KMS-11 (cell line): ENCODE measurements around the gene SMC6.

Experiments
- H2AFZ ChIP-seq: fragments of 200-600 bp; sonication (generic); 2 replicates; pipeline ENCODE4 v1.6.1; 2016; ENCODE audit warnings: antibody characterized with exemption, mixed run types, low read depth
- H3K27ac ChIP-seq: fragments of 200-600 bp; sonication (generic); 2 replicates; pipeline ENCODE4 v1.6.1; 2016; ENCODE audit warnings: mild to moderate bottlenecking, mixed run types
- H3K27me3 ChIP-seq: fragments of 200-600 bp; sonication (generic); 2 replicates; pipeline ENCODE4 v1.6.1; 2017; ENCODE audit warnings: mild to moderate bottlenecking, low read depth, mixed run types, moderate library complexity; ENCODE audit not compliant: insufficient read depth
- H3K36me3 ChIP-seq: fragments of 200-600 bp; sonication (generic); 2 replicates; pipeline ENCODE4 v1.6.1; 2017; ENCODE audit warnings: mild to moderate bottlenecking, mixed run types; ENCODE audit not compliant: insufficient read depth
- H3K4me1 ChIP-seq: fragments of 200-600 bp; sonication (generic); 2 replicates; pipeline ENCODE4 v1.6.1; 2016; ENCODE audit warnings: mild to moderate bottlenecking, low read depth, mixed run types; ENCODE audit not compliant: poor library complexity, severe bottlenecking
- H3K4me2 ChIP-seq: fragments of 200-600 bp; sonication (generic); 2 replicates; pipeline ENCODE4 v1.7.0; 2016; ENCODE audit warnings: mild to moderate bottlenecking, mixed run types
- H3K4me3 ChIP-seq: fragments of 200-600 bp; sonication (generic); IDR thresholded peaks from 2 replicates; pipeline ENCODE4 v1.6.1; 2017; ENCODE audit warnings: low read depth, low read length, mixed read lengths; ENCODE audit not compliant: insufficient read depth
- H3K79me2 ChIP-seq: fragments of 200-600 bp; sonication (generic); 2 replicates; pipeline ENCODE4 v1.6.1; 2016; ENCODE audit warnings: low read depth, mixed run types; ENCODE audit not compliant: insufficient read depth
- H3K9ac ChIP-seq: fragments of 200-600 bp; sonication (generic); 2 replicates; pipeline ENCODE4 v1.6.1; 2016; ENCODE audit warnings: mild to moderate bottlenecking, mixed run types
- H4K20me1 ChIP-seq: fragments of 200-600 bp; sonication (generic); 2 replicates; pipeline ENCODE4 v1.6.1; 2016; ENCODE audit warnings: mild to moderate bottlenecking, mixed run types; ENCODE audit not compliant: insufficient read depth
- CTCF ChIP-seq: fragments of 200-600 bp; sonication (generic); conservative IDR thresholded peaks from 2 replicates; pipeline ENCODE4 v1.6.1; 2017; ENCODE audit warnings: low read depth, mild to moderate bottlenecking, antibody characterized with exemption, low read length, moderate library complexity, mixed read lengths

Gene SMC6

GRCh38 chr2:17792515-17792914 lies 38.9 kb upstream of the SMC6 start:
- Histone ChIP-seq H3K4me3 (no peak overlapping the region), H3K79me2 (no peaks in the 10 kb centered on the region), H2AFZ (no peak overlapping the region), H3K9ac (no peak overlapping the region), H3K27me3 (no peaks in the 10 kb centered on the region), H3K27ac (no peak overlapping the region), H3K4me1 (peaks cover 44% of the 10 kb centered on the region), H3K36me3 (no peaks in the 10 kb centered on the region), H4K20me1 (no peaks in the 10 kb centered on the region), H3K4me2 (peak overlapping the region; percentile 52; the same call in 1 of the 2 replicates)
- TF ChIP-seq CTCF, result no peak

- H3K36me3 ChIP-seq, result no peaks in the 10 kb centered on the region
- no peak overlapping the region for H2AFZ ChIP-seq
- no peaks in the 10 kb centered on the region for H4K20me1 ChIP-seq
- H3K4me2 ChIP-seq, result peak overlapping the region; percentile 21; the same call in 1 of the 2 replicates
- H3K79me2 ChIP-seq, result no peaks in the 10 kb centered on the region
- H3K4me3 ChIP-seq, result no peak overlapping the region
- H3K27ac ChIP-seq, result no peak overlapping the region
- no peaks in the 10 kb centered on the region for H3K27me3 ChIP-seq
- H3K4me1 ChIP-seq, result peaks cover 44% of the 10 kb centered on the region
- no peak for TF ChIP-seq CTCF
- H3K9ac ChIP-seq, result no peak overlapping the region
Measured at GRCh38 chr2:17791817-17792130, 38.2 kb upstream of the SMC6 start.

- Histone ChIP-seq H3K36me3 (no peaks in the 10 kb centered on the region), H3K27ac (no peak overlapping the region), H3K4me3 (no peak overlapping the region), H3K9ac (no peak overlapping the region), H3K79me2 (no peaks in the 10 kb centered on the region), H4K20me1 (no peaks in the 10 kb centered on the region), H3K4me1 (peaks cover 44% of the 10 kb centered on the region), H3K4me2 (peak overlapping the region; percentile 21; the same call in 1 of the 2 replicates), H2AFZ (no peak overlapping the region), H3K27me3 (no peaks in the 10 kb centered on the region)
- no peak for TF ChIP-seq CTCF
Measured at GRCh38 chr2:17791121-17791816, 37.7 kb upstream of the SMC6 start.

GRCh38 chr2:17790536-17790935 lies 36.9 kb upstream of the SMC6 start:
- Histone ChIP-seq H2AFZ (no peak overlapping the region), H3K9ac (no peak overlapping the region), H3K36me3 (no peaks in the 10 kb centered on the region), H4K20me1 (no peaks in the 10 kb centered on the region), H3K79me2 (no peaks in the 10 kb centered on the region), H3K4me1 (peaks cover 44% of the 10 kb centered on the region), H3K4me3 (no peak overlapping the region), H3K27ac (no peak overlapping the region), H3K4me2 (no peak overlapping the region), H3K27me3 (no peaks in the 10 kb centered on the region)
- no peak for TF ChIP-seq CTCF
